Osteoblast (primary cell): ENCODE data around the gene RET. TPM values are rescaled to one million over a fixed set of nuclear protein-coding genes. Genes with fewer than 3 reads are reported as not detected.

Experiments used
- DNase-seq: peaks from one replicate; pipeline ENCODE4 v3.0.0; 2011; ENCODE audit warnings: low spot score, mixed read lengths; ENCODE audit not compliant: insufficient read length; ENCODE audit errors: missing footprints
- H2AFZ ChIP-seq: 2 replicates; pipeline ENCODE4 v1.6.0; 2011; ENCODE audit warnings: mild to moderate bottlenecking, low read length
- H3K27ac ChIP-seq: 2 replicates; pipeline ENCODE4 v1.5.1; 2011; ENCODE audit warnings: mild to moderate bottlenecking, low read depth, low read length, moderate library complexity
- H3K27me3 ChIP-seq: 2 replicates; pipeline ENCODE4 v1.6.0; 2012; ENCODE audit warnings: mild to moderate bottlenecking, control low read depth, inconsistent platforms, low read length, moderate library complexity; ENCODE audit not compliant: insufficient read depth
- H3K36me3 ChIP-seq: 2 replicates; pipeline ENCODE4 v1.5.1; 2011; ENCODE audit warnings: mild to moderate bottlenecking, low read length, control low read depth, moderate library complexity; ENCODE audit not compliant: insufficient read depth
- H3K4me1 ChIP-seq: 2 replicates; pipeline ENCODE4 v1.5.1; 2011; ENCODE audit warnings: mild to moderate bottlenecking, low read length, control low read depth, moderate library complexity; ENCODE audit not compliant: insufficient read depth
- H3K4me2 ChIP-seq: 2 replicates; pipeline ENCODE4 v1.6.0; 2011; ENCODE audit warnings: mild to moderate bottlenecking, low read length; ENCODE audit not compliant: insufficient read depth
- H3K4me3 ChIP-seq: fragments of 200-600 bp; sonication (generic); 3 replicates; pipeline ENCODE4 v1.5.1; 2012; ENCODE audit warnings: mild to moderate bottlenecking, low read length, inconsistent platforms; ENCODE audit not compliant: insufficient read depth
- H3K79me2 ChIP-seq: 2 replicates; pipeline ENCODE4 v1.6.0; 2012; ENCODE audit warnings: mild to moderate bottlenecking, low read length, control low read depth, inconsistent platforms; ENCODE audit not compliant: insufficient read depth
- H3K9me3 ChIP-seq: 2 replicates; pipeline ENCODE4 v1.5.1; 2011; ENCODE audit warnings: low read depth, low read length, control low read depth
- H4K20me1 ChIP-seq: 2 replicates; pipeline ENCODE4 v1.6.0; 2012; ENCODE audit warnings: mild to moderate bottlenecking, low read length, control low read depth; ENCODE audit not compliant: insufficient read depth
- total RNA-seq: library from RNA; depleted of rRNA; stranded (reverse); fragments of >200 nt; gene quantifications from 2 replicates; pipeline ENCODE4 v1.2.3, GENCODE V29; 2012
- TF ChIP-seq, protein P1 (sequence below): IDR thresholded peaks from 2 replicates; pipeline ENCODE4 v1.5.1; 2011; ENCODE audit warnings: mild to moderate bottlenecking, low read depth, low read length, moderate library complexity; ENCODE audit errors: extremely low read depth

The RET gene
- total RNA-seq, 1 donor = under 0.01 TPM

DNA sequence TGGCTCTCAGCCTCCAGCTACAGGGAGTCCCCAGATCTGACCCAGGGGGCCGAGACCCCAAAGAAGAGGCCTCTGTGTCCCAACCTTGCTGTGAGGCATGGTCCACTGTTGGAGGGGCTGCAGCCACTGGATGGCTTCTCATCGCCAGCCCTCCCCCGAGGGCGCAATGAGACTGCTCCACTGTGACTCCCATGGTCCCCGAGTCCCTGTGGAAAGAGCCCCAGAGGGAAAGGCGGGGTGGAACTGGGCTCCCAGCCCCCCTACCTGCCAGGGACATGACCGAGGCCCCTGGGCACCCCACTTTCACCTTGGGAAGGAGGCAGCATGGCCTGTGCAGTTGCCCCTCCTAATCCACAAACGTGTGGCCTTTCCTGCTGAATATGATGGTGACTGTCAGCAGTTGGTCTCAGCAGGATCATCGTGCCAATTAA is 33.5 kb upstream of the RET start:
- Histone ChIP-seq H4K20me1 (no peaks in the 10 kb centered on the region), H3K9me3 (no peaks in the 10 kb centered on the region), H3K27me3 (no peaks in the 10 kb centered on the region), H3K79me2 (no peaks in the 10 kb centered on the region), H3K4me2 (no peak overlapping the region), H3K27ac (no peak overlapping the region), H3K36me3 (no peaks in the 10 kb centered on the region), H3K4me1 (no peaks in the 10 kb centered on the region), H3K4me3 (no peak overlapping the region), H2AFZ (no peak overlapping the region)
- TF ChIP-seq, protein P1, sequence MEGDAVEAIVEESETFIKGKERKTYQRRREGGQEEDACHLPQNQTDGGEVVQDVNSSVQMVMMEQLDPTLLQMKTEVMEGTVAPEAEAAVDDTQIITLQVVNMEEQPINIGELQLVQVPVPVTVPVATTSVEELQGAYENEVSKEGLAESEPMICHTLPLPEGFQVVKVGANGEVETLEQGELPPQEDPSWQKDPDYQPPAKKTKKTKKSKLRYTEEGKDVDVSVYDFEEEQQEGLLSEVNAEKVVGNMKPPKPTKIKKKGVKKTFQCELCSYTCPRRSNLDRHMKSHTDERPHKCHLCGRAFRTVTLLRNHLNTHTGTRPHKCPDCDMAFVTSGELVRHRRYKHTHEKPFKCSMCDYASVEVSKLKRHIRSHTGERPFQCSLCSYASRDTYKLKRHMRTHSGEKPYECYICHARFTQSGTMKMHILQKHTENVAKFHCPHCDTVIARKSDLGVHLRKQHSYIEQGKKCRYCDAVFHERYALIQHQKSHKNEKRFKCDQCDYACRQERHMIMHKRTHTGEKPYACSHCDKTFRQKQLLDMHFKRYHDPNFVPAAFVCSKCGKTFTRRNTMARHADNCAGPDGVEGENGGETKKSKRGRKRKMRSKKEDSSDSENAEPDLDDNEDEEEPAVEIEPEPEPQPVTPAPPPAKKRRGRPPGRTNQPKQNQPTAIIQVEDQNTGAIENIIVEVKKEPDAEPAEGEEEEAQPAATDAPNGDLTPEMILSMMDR = no peak
- DNase-seq = peak; percentile 65

DNA sequence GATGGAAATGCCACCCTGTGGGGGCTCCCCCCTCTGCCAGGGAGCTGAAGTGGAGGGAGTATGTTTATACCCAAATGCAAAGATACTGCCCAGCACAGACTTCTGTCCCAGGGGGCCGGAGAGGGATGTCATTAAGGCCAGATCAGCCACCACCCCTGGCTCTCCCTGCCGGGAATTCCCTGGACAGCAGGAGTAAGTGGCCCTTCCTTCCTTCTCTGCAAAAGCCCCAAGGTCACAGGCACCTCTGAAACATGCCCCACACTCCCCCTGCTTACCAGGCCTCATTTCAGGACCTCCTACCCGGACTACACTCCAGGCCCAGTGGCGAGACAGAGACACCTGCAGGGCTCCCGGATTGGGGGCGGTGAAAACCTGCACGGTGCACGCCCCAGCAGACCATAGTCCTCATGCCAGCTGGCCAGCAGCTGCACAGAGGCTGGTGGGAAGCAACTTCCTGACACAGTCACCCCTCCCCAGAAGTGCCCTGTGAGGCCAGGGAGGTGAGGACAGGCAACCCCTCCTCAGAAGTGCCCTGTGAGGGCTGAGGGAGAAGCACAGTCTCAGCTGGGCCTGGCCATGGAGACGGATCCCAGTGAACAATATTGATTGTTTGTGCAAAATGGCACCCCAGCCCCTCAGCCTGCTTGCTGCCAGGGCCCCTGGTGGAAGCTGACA is 33.0 kb upstream of the RET start:
- Histone ChIP-seq H3K27me3 (no peaks in the 10 kb centered on the region), H3K4me2 (no peak overlapping the region), H3K79me2 (no peaks in the 10 kb centered on the region)

GRCh38 chr10:43044448-43044921 is 32.4 kb upstream of the RET start:
- H3K9me3 ChIP-seq = no peaks in the 10 kb centered on the region
- H3K27me3 ChIP-seq = no peaks in the 10 kb centered on the region
- H3K79me2 ChIP-seq = no peaks in the 10 kb centered on the region
- peak; percentile 62 for DNase-seq
- H3K4me2 ChIP-seq = no peak overlapping the region
- TF ChIP-seq, protein P1 = no peak
- H2AFZ ChIP-seq = no peak overlapping the region
- H4K20me1 ChIP-seq = no peaks in the 10 kb centered on the region
- H3K4me1 ChIP-seq = no peaks in the 10 kb centered on the region
- no peak overlapping the region for H3K27ac ChIP-seq
- H3K4me3 ChIP-seq = no peak overlapping the region
- H3K36me3 ChIP-seq = no peaks in the 10 kb centered on the region

More for the DNA sequence above, 33.0 kb upstream of the RET start:
- H3K27ac ChIP-seq = no peak overlapping the region
- DNase-seq = peak; percentile 86
- H3K36me3 ChIP-seq = no peaks in the 10 kb centered on the region
- H3K9me3 ChIP-seq = no peaks in the 10 kb centered on the region
- TF ChIP-seq, protein P1 = no peak
- no peaks in the 10 kb centered on the region for H4K20me1 ChIP-seq
- H3K4me1 ChIP-seq = no peaks in the 10 kb centered on the region
- no peak overlapping the region for H3K4me3 ChIP-seq
- H2AFZ ChIP-seq = no peak overlapping the region

- no peaks in the 10 kb centered on the region for H3K27me3 ChIP-seq
- no peaks in the 10 kb centered on the region for H3K36me3 ChIP-seq
- DNase-seq = peak; percentile 62
- H3K79me2 ChIP-seq = no peaks in the 10 kb centered on the region
- H3K4me1 ChIP-seq = no peaks in the 10 kb centered on the region
- no peaks in the 10 kb centered on the region for H4K20me1 ChIP-seq
- H3K27ac ChIP-seq = no peak overlapping the region
- no peaks in the 10 kb centered on the region for H3K9me3 ChIP-seq
- TF ChIP-seq, protein P1 = no peak
- no peak overlapping the region for H3K4me2 ChIP-seq
- H3K4me3 ChIP-seq = no peak overlapping the region
- no peak overlapping the region for H2AFZ ChIP-seq
Observed at GRCh38 chr10:43044961-43045621, 31.8 kb upstream of the RET start.
